Type B pancreatic cell (in vitro differentiated cells): ENCODE data around the gene RITA1. TPM values are rescaled to one million over a fixed set of nuclear protein-coding genes. Genes with fewer than 3 reads are reported as not detected.

Experiments
- DNase-seq: peaks from one replicate; pipeline ENCODE4 v3.0.0; 2021; ENCODE audit warnings: mixed read lengths; ENCODE audit not compliant: unreplicated experiment; ENCODE audit errors: extremely low spot score
- H3K27ac Mint-ChIP-seq: 2 replicates; pipeline ENCODE4 v1.8.0; 2021; ENCODE audit warnings: mild to moderate bottlenecking, mixed read lengths
- H3K27me3 Mint-ChIP-seq: 2 replicates; pipeline ENCODE4 v1.8.0; 2021; ENCODE audit warnings: mixed read lengths
- H3K36me3 Mint-ChIP-seq: 2 replicates; pipeline ENCODE4 v1.8.0; 2021; ENCODE audit warnings: mixed read lengths
- H3K4me1 Mint-ChIP-seq: one replicate; pipeline ENCODE4 v1.8.0; 2021; ENCODE audit warnings: mixed read lengths; ENCODE audit not compliant: unreplicated experiment
- H3K4me3 Mint-ChIP-seq: 2 replicates; pipeline ENCODE4 v1.8.0; 2021; ENCODE audit warnings: mild to moderate bottlenecking, mixed read lengths
- H3K9me3 Mint-ChIP-seq: 2 replicates; pipeline ENCODE4 v1.8.0; 2021; ENCODE audit warnings: mixed read lengths
- total RNA-seq: library from RNA; stranded (reverse); gene quantifications from 2 replicates; pipeline ENCODE4 v1.2.1, GENCODE V29; 2021; ENCODE audit warnings: low replicate concordance
- TF ChIP-seq, protein P1 (sequence below): fragments of 200-600 bp; sonication (generic); conservative IDR thresholded peaks from 2 replicates; pipeline ENCODE4 v1.5.0; 2021; ENCODE audit warnings: antibody characterized with exemption, mild to moderate bottlenecking

Gene RITA1
- total RNA-seq, 1 donor from 2014 or later, result 19.0 TPM

DNA sequence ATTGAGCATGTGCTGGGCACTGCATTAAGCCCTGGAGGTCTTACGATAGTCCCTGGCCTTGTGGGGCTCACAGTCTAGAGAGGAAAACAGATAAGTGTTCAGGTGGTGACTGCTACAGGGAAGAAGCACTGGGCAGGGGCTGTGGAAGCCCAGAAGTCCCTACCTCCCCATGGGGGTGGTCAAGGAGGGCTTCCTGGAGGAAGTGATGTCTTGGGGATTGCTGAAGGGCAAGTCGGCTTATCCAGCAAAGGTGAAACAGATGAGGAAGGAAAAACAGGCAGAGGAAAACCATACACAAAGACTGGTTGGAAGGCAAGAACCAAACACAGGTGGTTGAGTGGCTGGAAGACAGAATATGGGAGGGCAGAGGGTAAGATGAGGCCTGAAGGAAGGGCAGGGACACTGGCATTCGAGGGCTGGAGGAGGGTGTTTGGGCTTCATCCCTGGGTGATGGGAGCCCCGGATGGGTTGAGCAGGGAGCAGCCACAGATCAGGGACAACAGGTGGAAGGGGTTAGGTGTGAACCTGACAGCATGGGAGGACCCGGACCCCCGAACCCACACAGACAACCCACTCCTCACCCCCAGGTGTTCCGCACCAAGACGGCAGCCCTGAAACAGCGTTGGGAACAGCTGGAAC, 33.2 kb upstream of the RITA1 start:
- TF ChIP-seq, protein P1, sequence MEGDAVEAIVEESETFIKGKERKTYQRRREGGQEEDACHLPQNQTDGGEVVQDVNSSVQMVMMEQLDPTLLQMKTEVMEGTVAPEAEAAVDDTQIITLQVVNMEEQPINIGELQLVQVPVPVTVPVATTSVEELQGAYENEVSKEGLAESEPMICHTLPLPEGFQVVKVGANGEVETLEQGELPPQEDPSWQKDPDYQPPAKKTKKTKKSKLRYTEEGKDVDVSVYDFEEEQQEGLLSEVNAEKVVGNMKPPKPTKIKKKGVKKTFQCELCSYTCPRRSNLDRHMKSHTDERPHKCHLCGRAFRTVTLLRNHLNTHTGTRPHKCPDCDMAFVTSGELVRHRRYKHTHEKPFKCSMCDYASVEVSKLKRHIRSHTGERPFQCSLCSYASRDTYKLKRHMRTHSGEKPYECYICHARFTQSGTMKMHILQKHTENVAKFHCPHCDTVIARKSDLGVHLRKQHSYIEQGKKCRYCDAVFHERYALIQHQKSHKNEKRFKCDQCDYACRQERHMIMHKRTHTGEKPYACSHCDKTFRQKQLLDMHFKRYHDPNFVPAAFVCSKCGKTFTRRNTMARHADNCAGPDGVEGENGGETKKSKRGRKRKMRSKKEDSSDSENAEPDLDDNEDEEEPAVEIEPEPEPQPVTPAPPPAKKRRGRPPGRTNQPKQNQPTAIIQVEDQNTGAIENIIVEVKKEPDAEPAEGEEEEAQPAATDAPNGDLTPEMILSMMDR, result no peak
- Mint-ChIP-seq H3K36me3 (peaks cover 6% of the 10 kb centered on the region), H3K27ac (peak overlapping the region; percentile 25), H3K4me3 (peak overlapping the region; percentile 70), H3K27me3 (peaks cover 46% of the 10 kb centered on the region), H3K9me3 (no peaks in the 10 kb centered on the region), H3K4me1 (peaks cover 21% of the 10 kb centered on the region)
- DNase-seq, result no peak

DNA sequence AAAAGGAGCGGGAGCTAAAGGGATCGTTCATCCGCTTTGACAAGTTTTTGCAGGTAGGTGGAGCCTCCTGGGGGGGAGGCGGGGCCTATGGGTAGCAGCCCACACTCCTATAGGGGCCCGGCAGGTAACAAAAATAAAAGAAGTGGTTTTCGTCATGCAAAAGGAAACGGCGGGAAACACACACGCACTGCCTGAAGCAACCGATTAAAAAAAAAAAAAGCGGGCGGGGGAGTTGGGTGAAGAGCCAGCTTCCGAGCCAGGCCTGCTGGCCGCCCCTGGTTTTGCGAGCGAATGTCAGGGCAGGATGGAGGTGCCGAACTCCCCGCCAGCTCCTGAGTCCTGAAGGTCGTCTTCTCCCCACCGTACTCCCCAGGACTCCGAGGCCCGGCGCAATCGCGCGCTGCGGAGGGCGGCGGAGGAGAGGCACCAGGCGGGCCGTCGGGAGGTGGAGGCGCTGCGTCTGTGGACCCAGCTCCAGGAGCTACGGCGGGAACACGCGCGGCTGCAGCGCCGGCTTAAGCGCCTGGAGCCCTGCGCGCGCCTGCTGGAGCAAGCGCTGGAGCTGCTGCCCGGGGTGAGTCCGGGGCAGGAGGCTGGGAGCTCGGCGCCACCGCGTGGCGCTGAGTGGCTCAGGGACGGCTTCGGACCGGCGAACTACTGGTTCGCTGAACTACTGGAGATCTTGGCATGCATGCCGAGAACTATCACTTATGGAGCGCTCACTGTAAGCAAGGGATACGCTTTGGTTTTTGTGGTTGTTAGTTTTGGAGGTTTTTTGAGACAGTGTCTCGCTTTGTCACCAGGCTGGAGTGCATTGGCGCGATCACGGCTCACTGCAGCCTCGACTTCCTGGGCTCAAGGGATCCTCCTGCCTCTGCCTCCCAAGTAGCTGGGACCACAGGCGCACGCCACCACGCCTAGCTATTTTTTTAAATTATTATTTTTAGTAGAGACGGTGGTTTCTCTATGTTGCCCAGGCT, 32.4 kb upstream of the RITA1 start:
- H3K9me3 Mint-ChIP-seq, result no peaks in the 10 kb centered on the region
- H3K36me3 Mint-ChIP-seq, result peaks cover 11% of the 10 kb centered on the region
- H3K27me3 Mint-ChIP-seq, result peaks cover 46% of the 10 kb centered on the region
- peak overlapping the region; percentile 70 for H3K4me3 Mint-ChIP-seq
- TF ChIP-seq, protein P1, result peak; percentile 55
- peaks cover 21% of the 10 kb centered on the region for H3K4me1 Mint-ChIP-seq
- peak overlapping the region; percentile 25 for H3K27ac Mint-ChIP-seq
- DNase-seq, result no peak

DNA sequence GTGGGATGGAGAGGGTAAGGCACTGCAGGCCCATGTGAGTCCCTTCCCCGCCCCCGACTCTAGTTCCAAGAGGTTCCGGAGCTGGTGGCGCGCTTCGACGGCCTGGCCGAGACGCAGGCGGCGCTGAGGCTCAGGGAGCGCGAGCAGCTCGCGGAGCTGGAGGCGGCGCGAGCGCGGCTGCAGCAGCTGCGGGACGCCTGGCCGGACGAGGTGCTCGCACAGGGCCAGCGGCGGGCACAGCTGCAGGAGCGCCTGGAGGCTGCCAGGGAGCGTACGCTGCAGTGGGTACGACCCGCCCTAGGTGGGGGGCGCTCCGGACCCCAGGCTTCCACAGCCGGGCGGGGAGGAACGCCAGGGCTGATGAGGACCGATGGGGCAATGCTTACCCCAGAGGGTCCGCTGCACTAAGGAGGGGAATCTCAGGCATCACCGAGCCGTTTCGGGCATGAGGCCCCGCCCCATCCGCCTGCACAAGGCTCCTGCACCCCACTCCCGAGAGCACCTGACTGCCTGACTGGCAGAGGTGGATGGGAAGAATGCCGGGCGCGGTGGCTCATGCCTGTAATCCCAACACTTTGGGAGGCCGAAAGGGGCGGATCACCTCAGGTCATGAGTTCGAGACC, 31.1 kb upstream of the RITA1 start:
- TF ChIP-seq, protein P1, result no peak
- no peaks in the 10 kb centered on the region for H3K9me3 Mint-ChIP-seq
- H3K36me3 Mint-ChIP-seq, result peaks cover 14% of the 10 kb centered on the region
- H3K27ac Mint-ChIP-seq, result no peak overlapping the region
- peak overlapping the region; percentile 55 for H3K4me3 Mint-ChIP-seq
- no peak for DNase-seq
- peaks cover 46% of the 10 kb centered on the region for H3K27me3 Mint-ChIP-seq
- peaks cover 18% of the 10 kb centered on the region for H3K4me1 Mint-ChIP-seq

DNA sequence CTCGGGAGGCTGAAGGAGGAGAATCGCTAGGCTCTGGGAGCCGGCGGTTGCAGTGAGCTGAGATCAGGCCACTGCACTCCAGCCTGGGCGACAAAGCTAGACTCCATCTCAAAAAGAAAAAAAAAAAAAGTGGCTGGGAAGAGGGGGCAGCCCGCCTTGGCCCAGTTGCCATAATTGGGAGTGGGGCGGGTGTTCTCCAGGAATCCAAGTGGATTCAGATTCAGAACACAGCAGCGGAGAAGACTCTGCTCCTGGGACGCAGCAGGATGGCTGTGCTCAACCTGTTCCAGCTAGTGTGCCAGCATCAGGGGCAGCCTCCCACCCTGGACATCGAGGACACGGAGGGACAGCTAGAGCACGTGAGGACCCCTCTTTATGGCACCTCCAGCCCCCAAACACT, 30.5 kb upstream of the RITA1 start:
- H3K27ac Mint-ChIP-seq, result no peak overlapping the region
- H3K9me3 Mint-ChIP-seq, result no peaks in the 10 kb centered on the region
- TF ChIP-seq, protein P1, result no peak
- peaks cover 13% of the 10 kb centered on the region for H3K4me1 Mint-ChIP-seq
- no peak for DNase-seq
- H3K27me3 Mint-ChIP-seq, result peaks cover 46% of the 10 kb centered on the region
- peaks cover 15% of the 10 kb centered on the region for H3K36me3 Mint-ChIP-seq
- H3K4me3 Mint-ChIP-seq, result no peak overlapping the region

DNA sequence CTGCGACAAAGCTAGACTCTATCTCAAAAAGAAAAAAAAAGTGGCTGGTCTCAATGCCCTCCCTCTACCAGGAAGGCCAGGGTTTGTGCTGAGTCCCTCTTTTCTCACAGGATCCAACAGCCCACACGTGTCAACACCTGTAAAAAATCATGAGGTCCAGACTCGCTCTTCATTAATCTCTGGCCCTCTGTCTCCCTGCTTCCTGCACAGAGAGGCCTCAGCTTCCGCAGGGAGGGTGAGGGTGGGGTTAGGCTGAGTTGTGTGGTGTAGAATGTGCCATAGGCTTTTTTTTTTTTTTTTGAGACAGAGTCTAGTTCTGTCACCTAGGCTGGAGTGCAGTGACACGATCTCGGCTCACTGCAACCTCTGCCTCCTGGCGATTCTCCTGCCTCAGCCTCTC, 29.9 kb upstream of the RITA1 start:
- peaks cover 19% of the 10 kb centered on the region for H3K36me3 Mint-ChIP-seq
- peaks cover 46% of the 10 kb centered on the region for H3K27me3 Mint-ChIP-seq
- peak overlapping the region; percentile 20 for H3K4me3 Mint-ChIP-seq
- DNase-seq, result no peak
- H3K4me1 Mint-ChIP-seq, result peaks cover 8% of the 10 kb centered on the region
- no peak overlapping the region for H3K27ac Mint-ChIP-seq
- TF ChIP-seq, protein P1, result no peak
- H3K9me3 Mint-ChIP-seq, result no peaks in the 10 kb centered on the region
